Muscle of leg (tissue), 11 donors: Measurements from ENCODE around the gene DUSP7. TPM values are rescaled to one million over a fixed set of nuclear protein-coding genes. Genes with fewer than 3 reads are reported as not detected.
A peak's percentile ranks its signal among the peaks of the same experiment; 100 is the strongest.

ENCODE experiments used
- DNase-seq: peaks from one replicate; pipeline ENCODE4 v3.0.0; 2013
- H3K27ac ChIP-seq: one replicate; pipeline ENCODE4 v1.5.1; 2013; ENCODE audit warnings: mild to moderate bottlenecking, low read length, control low read depth
- H3K27me3 ChIP-seq: one replicate; pipeline ENCODE4 v1.6.1; 2013; ENCODE audit warnings: low read length; ENCODE audit not compliant: control insufficient read depth, insufficient read depth
- H3K36me3 ChIP-seq: one replicate; pipeline ENCODE4 v1.6.1; 2013; ENCODE audit warnings: low read length; ENCODE audit not compliant: control insufficient read depth, insufficient read depth
- H3K4me1 ChIP-seq: one replicate; pipeline ENCODE4 v1.6.1; 2013; ENCODE audit warnings: low read length; ENCODE audit not compliant: control insufficient read depth, insufficient read depth
- H3K4me3 ChIP-seq: one replicate; pipeline ENCODE4 v1.5.1; 2013; ENCODE audit warnings: low read length, control low read depth
- H3K9me3 ChIP-seq: replicated peaks from 2 replicates; pipeline ENCODE4 v1.6.1; 2013; ENCODE audit warnings: low read depth, low read length; ENCODE audit not compliant: control insufficient read depth
- WGBS: methylation state at CpG from one replicate; pipeline ENCODE4 v1.1.5; 2013; ENCODE audit warnings: missing lambda C conversion rate; ENCODE audit not compliant: insufficient coverage; 5-methylcytosine and 5-hydroxymethylcytosine counted together
- polyA plus RNA-seq, 8 donors: library from polyadenylated mRNA; unstranded; fragments of 120-200 nt; gene quantifications; one replicate each; pipeline versions ENCODE4 v1.2.1 to v1.2.3, GENCODE V29; 2013; ENCODE audit warnings: inconsistent platforms in 1 of 8, low replicate concordance in 1 of 8; ENCODE audit not compliant: insufficient read length in 8 of 8, insufficient read depth in 1 of 8
- total RNA-seq: library from RNA; stranded (reverse); fragments of 120-200 nt; gene quantifications from one replicate; pipeline ENCODE4 v1.2.4, GENCODE V29; 2013

DUSP7 gene
- total and polyA plus RNA-seq, 9 donors: 14.0 to 32.5 (median 26.1) TPM

GRCh38 chr3:52001443-52001974 lies 54.9 kb downstream of the DUSP7 start:
- Histone ChIP-seq H3K36me3 (no peaks in the 10 kb centered on the region), H3K27ac (no peak overlapping the region), H3K4me3 (no peak overlapping the region), H3K27me3 (peaks cover 2% of the 10 kb centered on the region), H3K4me1 (peaks cover 38% of the 10 kb centered on the region), H3K9me3 (no peaks in the 10 kb centered on the region)
- WGBS: 2% methylated on average over 15 of the region's 18 CpGs
- DNase-seq: peak; percentile 78

DNA sequence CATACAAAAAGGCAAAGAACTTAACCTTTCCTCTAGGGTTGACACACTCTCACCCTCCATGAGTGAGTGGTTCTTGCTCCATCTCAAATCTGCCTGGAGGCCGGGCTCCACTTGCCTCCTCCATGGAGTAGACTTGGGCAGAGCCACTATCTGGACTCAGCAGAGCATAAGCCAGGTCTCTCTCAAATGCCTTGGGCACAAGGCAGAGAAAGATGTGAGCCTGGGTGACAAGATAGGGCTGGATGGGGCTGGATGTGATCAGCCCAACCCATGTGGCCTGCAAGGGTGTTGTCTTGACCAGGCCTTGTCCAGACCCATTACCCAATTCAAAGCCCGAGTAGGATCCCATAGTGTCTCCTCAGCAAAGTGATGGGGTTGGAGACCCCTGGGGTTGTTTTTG lies 56.5 kb downstream of the DUSP7 start:
- H3K36me3 ChIP-seq: peaks cover 2% of the 10 kb centered on the region
- H3K4me1 ChIP-seq: peaks cover 23% of the 10 kb centered on the region
- no peak overlapping the region for H3K4me3 ChIP-seq
- H3K27me3 ChIP-seq: peaks cover 2% of the 10 kb centered on the region
- WGBS: 90% methylated on average over 2 of the region's 2 CpGs
- no peak for DNase-seq
- H3K27ac ChIP-seq: no peak overlapping the region
- H3K9me3 ChIP-seq: no peaks in the 10 kb centered on the region

Other genes starting within 250 kb of the DUSP7 start
- not detected for gene IQCF2, start 195.0 kb downstream of the DUSP7 start, total RNA-seq
- gene IQCF2, start 195.0 kb downstream of the DUSP7 start, polyA plus RNA-seq: under 1 TPM in 1 of 8 donors, not detected in 7; 0.30 TPM
- gene IQCF5, start 181.0 kb downstream of the DUSP7 start, total RNA-seq: not detected
- gene IQCF5, start 181.0 kb downstream of the DUSP7 start, polyA plus RNA-seq: not detected
- gene IQCF1, start 153.2 kb downstream of the DUSP7 start, total RNA-seq: not detected
- not detected for gene IQCF1, start 153.2 kb downstream of the DUSP7 start, polyA plus RNA-seq
- 15.3 TPM for gene RRP9, start 114.7 kb downstream of the DUSP7 start, total RNA-seq
- gene RRP9, start 114.7 kb downstream of the DUSP7 start, polyA plus RNA-seq: 10 to 100 TPM; 14.1 to 18.3 (median 16.4) TPM
- 5.6 TPM for gene PARP3, start 114.2 kb downstream of the DUSP7 start, total RNA-seq
- 1 to 10 TPM; 5.0 to 8.3 (median 6.3) TPM for gene PARP3, start 114.2 kb downstream of the DUSP7 start, polyA plus RNA-seq
- 0.13 TPM for gene GPR62, start 101.2 kb downstream of the DUSP7 start, total RNA-seq
- gene GPR62, start 101.2 kb downstream of the DUSP7 start, polyA plus RNA-seq: under 1 TPM; 0.18 to 0.59 (median 0.52) TPM
- gene PCBP4, start 89.1 kb downstream of the DUSP7 start, total RNA-seq: 48.0 TPM
- 10 to 100 TPM; 61.8 to 91.3 (median 74.4) TPM for gene PCBP4, start 89.1 kb downstream of the DUSP7 start, polyA plus RNA-seq
- 11.8 TPM for gene ABHD14B, start 82.5 kb downstream of the DUSP7 start, total RNA-seq
- 10 to 100 TPM; 18.5 to 30.2 (median 23.6) TPM for gene ABHD14B, start 82.5 kb downstream of the DUSP7 start, polyA plus RNA-seq
- 15.9 TPM for gene ABHD14A, start 81.5 kb downstream of the DUSP7 start, total RNA-seq
- 10 to 100 TPM; 11.1 to 17.6 (median 13.8) TPM for gene ABHD14A, start 81.5 kb downstream of the DUSP7 start, polyA plus RNA-seq
- gene ACY1, start 73.0 kb downstream of the DUSP7 start, total RNA-seq: 13.8 TPM
- gene ACY1, start 73.0 kb downstream of the DUSP7 start, polyA plus RNA-seq: 10 to 100 TPM; 10.2 to 20.7 (median 13.9) TPM
- gene RPL29, start 60.7 kb downstream of the DUSP7 start, total RNA-seq: 2,497 TPM
- gene RPL29, start 60.7 kb downstream of the DUSP7 start, polyA plus RNA-seq: 1,000 to 10,000 TPM; 2,610 to 3,484 (median 2,959) TPM
- 3.1 TPM for gene POC1A, start 97.9 kb upstream of the DUSP7 start, total RNA-seq
- gene POC1A, start 97.9 kb upstream of the DUSP7 start, polyA plus RNA-seq: 1 to 10 TPM; 4.2 to 7.5 (median 5.7) TPM
- gene ALAS1, start 141.6 kb upstream of the DUSP7 start, total RNA-seq: 30.4 TPM
- gene ALAS1, start 141.6 kb upstream of the DUSP7 start, polyA plus RNA-seq: 10 to 100 TPM; 26.4 to 35.4 (median 31.1) TPM
- 0.09 TPM for gene TLR9, start 169.1 kb upstream of the DUSP7 start, total RNA-seq
- gene TLR9, start 169.1 kb upstream of the DUSP7 start, polyA plus RNA-seq: under 1 TPM in 7 of 8 donors, not detected in 1; 0.09 to 0.21 (median 0.16) TPM
- 22.0 TPM for gene TWF2, start 182.6 kb upstream of the DUSP7 start, total RNA-seq
- gene TWF2, start 182.6 kb upstream of the DUSP7 start, polyA plus RNA-seq: 10 to 100 TPM; 23.5 to 36.6 (median 29.9) TPM
- gene PPM1M, start 189.2 kb upstream of the DUSP7 start, total RNA-seq: 11.6 TPM
- gene PPM1M, start 189.2 kb upstream of the DUSP7 start, polyA plus RNA-seq: 10 to 100 TPM; 13.2 to 22.5 (median 17.9) TPM
- 52.6 TPM for gene WDR82, start 222.1 kb upstream of the DUSP7 start, total RNA-seq
- 100 to 1,000 TPM in 2 of 8 donors, 10 to 100 TPM in 6; 74.2 to 103 (median 89.2) TPM for gene WDR82, start 222.1 kb upstream of the DUSP7 start, polyA plus RNA-seq
- gene GLYCTK, start 231.3 kb upstream of the DUSP7 start, total RNA-seq: 4.5 TPM
- gene GLYCTK, start 231.3 kb upstream of the DUSP7 start, polyA plus RNA-seq: 10 to 100 TPM in 1 of 8 donors, 1 to 10 TPM in 7; 4.0 to 10.2 (median 5.0) TPM